GM12864 (cell line): ENCODE data around the gene FAM210A.

Source experiments
- DNase-seq: peaks from one replicate; pipeline ENCODE4 v3.0.0-alpha.2; 2011; ENCODE audit warnings: low read depth
- H3K4me3 ChIP-seq: 2 replicates; pipeline ENCODE4 v1.5.1; 2011; ENCODE audit warnings: mild to moderate bottlenecking, low read depth, low read length, control low read depth
- CTCF ChIP-seq: IDR thresholded peaks from 2 replicates; pipeline ENCODE4 v1.5.1; 2011; ENCODE audit warnings: low read depth, mild to moderate bottlenecking, moderate library complexity, low read length, control low read depth, inconsistent platforms; ENCODE audit errors: missing control alignments

Gene FAM210A

DNA sequence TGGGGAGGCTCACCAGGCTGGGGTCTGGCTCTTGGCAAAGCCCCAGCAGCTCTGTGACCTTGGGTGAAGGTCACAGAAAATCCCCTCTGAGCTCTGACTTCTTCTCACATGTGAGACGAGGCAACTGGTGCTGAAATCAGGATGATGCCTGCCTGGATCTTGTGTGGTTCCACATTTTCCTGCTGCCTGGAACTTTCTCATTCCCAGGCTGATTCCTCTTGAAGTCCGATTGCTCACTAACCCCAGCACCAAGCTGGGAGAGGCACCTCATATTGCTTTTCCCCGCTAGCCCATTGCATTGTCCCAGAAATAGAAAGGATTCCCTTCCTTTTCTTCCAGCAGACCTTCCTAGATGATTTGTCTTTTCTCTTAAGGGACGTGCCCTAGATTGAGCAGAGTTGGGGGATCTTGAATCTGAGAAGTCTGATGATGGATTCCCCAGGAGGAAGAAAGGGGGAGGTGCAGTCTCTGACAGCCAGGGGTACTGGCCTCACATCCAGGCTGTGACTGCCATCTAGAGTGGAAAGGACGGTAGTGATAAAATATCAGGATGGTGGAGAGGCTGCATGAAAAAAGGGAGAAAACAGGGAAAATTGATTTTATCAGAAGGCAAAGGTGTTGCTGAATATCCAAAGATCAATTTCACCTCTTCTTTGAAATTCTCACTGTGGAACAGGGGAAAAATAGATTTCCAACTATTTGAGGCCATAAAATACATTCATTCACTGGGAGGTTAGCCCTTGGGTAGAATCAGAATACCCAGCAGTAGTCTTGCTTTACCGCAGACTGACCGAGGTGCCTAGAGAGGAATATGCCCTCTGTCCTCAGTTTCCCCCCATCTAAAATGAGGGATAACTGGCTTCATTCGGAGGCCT is 96.3 kb downstream of the FAM210A start:
- H3K4me3 ChIP-seq, result no peak overlapping the region
- no peak for DNase-seq
- peak; percentile 78 for TF ChIP-seq CTCF

DNA sequence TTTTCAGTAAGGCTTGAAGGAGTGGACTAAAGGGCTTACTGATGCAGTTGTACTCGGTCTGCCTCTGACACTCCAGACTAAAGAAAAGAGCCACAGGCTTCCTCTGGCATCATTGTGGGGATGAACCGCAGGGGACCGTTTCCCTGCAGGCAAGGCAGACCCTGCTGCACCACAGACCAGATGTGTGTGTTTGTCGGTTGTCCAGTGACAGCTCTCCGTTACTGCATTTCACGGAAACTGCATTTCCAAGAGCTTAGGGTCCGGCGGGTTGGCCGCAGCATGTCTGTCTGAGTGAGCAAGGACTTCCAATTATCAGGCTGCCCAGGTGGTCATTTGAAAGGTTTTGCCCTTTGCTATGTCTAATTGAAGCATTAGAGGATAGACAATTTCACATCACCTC is 98.1 kb downstream of the FAM210A start:
- H3K4me3 ChIP-seq, result no peak overlapping the region
- DNase-seq, result no peak
- TF ChIP-seq CTCF, result no peak

GRCh38 chr18:13627639-13628038 is 98.7 kb downstream of the FAM210A start:
- H3K4me3 ChIP-seq, result no peak overlapping the region
- DNase-seq, result no peak
- no peak for TF ChIP-seq CTCF

GRCh38 chr18:13626544-13626908 is 99.8 kb downstream of the FAM210A start:
- H3K4me3 ChIP-seq, result no peak overlapping the region
- no peak for DNase-seq
- no peak for TF ChIP-seq CTCF

DNA sequence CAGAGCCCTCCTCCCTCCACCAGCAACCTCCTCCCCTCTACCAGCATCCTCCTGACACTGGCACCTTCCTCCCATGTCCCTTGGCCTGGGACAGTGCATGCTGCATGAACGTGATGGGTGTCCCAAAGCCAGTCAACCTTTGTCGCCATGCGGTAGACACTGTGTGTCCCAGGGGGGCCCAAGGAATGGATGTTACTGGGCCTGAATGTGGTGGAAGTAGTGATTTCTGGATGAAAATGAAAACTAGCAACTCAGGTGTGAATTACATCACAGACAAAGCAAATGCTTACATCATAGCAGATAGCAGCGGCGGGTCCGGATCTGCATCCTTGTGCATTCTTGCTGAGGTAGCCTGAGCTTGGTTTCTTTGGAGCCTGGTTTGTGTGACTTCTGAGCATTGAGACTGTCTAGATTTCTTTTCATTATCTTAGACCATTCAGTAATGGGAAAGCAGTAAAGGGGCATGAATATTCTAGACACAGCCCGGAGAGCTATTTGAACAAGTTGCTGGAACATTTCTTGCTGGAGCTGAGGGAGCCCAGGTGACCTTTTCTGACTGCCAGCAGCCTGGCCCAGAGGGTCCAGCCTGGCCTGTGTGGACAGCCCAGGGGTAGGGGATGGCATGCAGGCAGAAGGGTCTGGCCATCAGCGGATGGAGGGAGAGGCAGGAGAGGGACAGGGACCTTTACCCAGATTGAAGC is 100.4 kb downstream of the FAM210A start:
- no peak overlapping the region for H3K4me3 ChIP-seq
- no peak for TF ChIP-seq CTCF
- DNase-seq, result no peak

DNA sequence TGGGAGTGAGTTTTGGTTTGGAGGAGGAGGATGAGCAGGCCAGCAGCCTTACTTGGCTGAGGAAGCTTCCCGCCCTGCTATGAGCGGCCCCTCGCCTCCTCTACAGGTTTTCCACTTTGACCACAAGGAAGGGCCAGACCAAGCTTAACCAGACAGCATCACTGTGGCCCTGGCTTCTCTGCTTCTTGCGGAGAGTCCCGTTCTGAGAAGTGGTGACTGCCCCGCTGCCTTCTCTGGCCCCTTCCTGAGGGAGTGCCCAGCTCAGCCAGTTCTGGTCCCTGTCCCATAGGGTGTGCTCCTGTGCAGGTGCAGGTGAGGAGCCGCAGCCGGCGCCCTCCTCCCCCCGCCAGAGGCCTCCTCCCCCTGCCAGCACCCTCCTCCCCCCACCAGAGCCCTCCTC is 101.0 kb downstream of the FAM210A start:
- DNase-seq, result no peak
- H3K4me3 ChIP-seq, result no peak overlapping the region
- no peak for TF ChIP-seq CTCF
